CD14-positive monocyte (primary cell): ENCODE results near the gene CCBE1. TPM values are rescaled to one million over a fixed set of nuclear protein-coding genes. Genes with fewer than 3 reads are reported as not detected.

Source experiments
- DNase-seq, 3 donors: peaks; one replicate each; pipeline ENCODE4 v3.0.0-alpha.2; 2011 to 2022
- H2AFZ ChIP-seq: 2 replicates; pipeline ENCODE4 v1.6.0; 2012; ENCODE audit warnings: mild to moderate bottlenecking, low read depth, low read length, inconsistent platforms; ENCODE audit not compliant: insufficient read depth, poor library complexity, severe bottlenecking
- H3K27ac ChIP-seq, 2 donors: 1 replicate in 1 of 2; 2 replicates in 1 of 2; pipeline ENCODE4 v1.5.1; 2012 to 2013; ENCODE audit warnings: low read length in 2 of 2, control low read depth in 1 of 2, inconsistent platforms in 1 of 2, low read depth in 1 of 2, mild to moderate bottlenecking in 1 of 2
- H3K27me3 ChIP-seq, 2 donors: one replicate each; pipeline versions ENCODE4 v1.6.0 to v1.6.1; 2011 to 2013; ENCODE audit warnings: low read length in 2 of 2; ENCODE audit not compliant: control insufficient read depth in 2 of 2, insufficient read depth in 2 of 2
- H3K36me3 ChIP-seq, 2 donors: replicated peaks in 1 of 2; 1 replicate in 1 of 2; 2 replicates in 1 of 2; pipeline versions ENCODE4 v1.5.1 to v1.6.1; 2012 to 2013; ENCODE audit warnings: low read length in 2 of 2, control low read depth in 1 of 2, inconsistent platforms in 1 of 2, mild to moderate bottlenecking in 1 of 2; ENCODE audit not compliant: insufficient read depth in 2 of 2, control insufficient read depth in 1 of 2
- H3K4me1 ChIP-seq, 2 donors: 1 replicate in 1 of 2; 2 replicates in 1 of 2; pipeline versions ENCODE4 v1.5.1 to v1.6.1; 2012 to 2013; ENCODE audit warnings: low read length in 2 of 2, control low read depth in 1 of 2, inconsistent platforms in 1 of 2, mild to moderate bottlenecking in 1 of 2, moderate library complexity in 1 of 2; ENCODE audit not compliant: insufficient read depth in 2 of 2, control insufficient read depth in 1 of 2
- H3K4me2 ChIP-seq: replicated peaks from 2 replicates; pipeline ENCODE3; 2012; ENCODE audit warnings: low read length, moderate library complexity, mild to moderate bottlenecking; ENCODE audit not compliant: poor library complexity, severe bottlenecking; ENCODE audit errors: extremely low read depth
- H3K4me3 ChIP-seq, 3 experiments: fragments of 200-600 bp in 1 of 3; sonication (generic) in 1 of 3; replicated peaks in 1 of 3; 1 replicate in 2 of 3; 2 replicates in 1 of 3; pipeline ENCODE4 v1.5.1; 2011 to 2013; ENCODE audit warnings: low read length in 3 of 3, mild to moderate bottlenecking in 3 of 3, control low read depth in 2 of 3, low read depth in 2 of 3, inconsistent platforms in 1 of 3, moderate library complexity in 1 of 3
- H3K79me2 ChIP-seq: 2 replicates; pipeline ENCODE4 v1.6.0; 2012; ENCODE audit warnings: mild to moderate bottlenecking, control low read depth, inconsistent platforms, low read length, moderate library complexity; ENCODE audit not compliant: insufficient read depth
- H3K9ac ChIP-seq: 2 replicates; pipeline ENCODE4 v1.6.0; 2017; ENCODE audit warnings: low read length, mild to moderate bottlenecking; ENCODE audit not compliant: insufficient read depth, poor library complexity, severe bottlenecking
- H3K9me3 ChIP-seq, 2 donors: replicated peaks in 1 of 2; 1 replicate in 1 of 2; 2 replicates in 1 of 2; pipeline versions ENCODE4 v1.5.1 to v1.6.1; 2012 to 2013; ENCODE audit warnings: low read length in 2 of 2, control low read depth in 1 of 2; ENCODE audit not compliant: control insufficient read depth in 1 of 2, insufficient read depth in 1 of 2
- H4K20me1 ChIP-seq: 2 replicates; pipeline ENCODE4 v1.6.0; 2012; ENCODE audit warnings: mild to moderate bottlenecking, low read length, control low read depth, moderate library complexity; ENCODE audit not compliant: insufficient read depth
- H3K27ac Mint-ChIP-seq, 7 donors: one replicate each; pipeline ENCODE4 v1.8.0; 2020; ENCODE audit warnings: mild to moderate bottlenecking in 7 of 7, mixed read lengths in 7 of 7, moderate library complexity in 6 of 7, inconsistent platforms in 2 of 7
- H3K27me3 Mint-ChIP-seq, 3 donors: one replicate each; pipeline ENCODE4 v1.8.0; 2021 to 2022; ENCODE audit warnings: low read depth in 3 of 3, mild to moderate bottlenecking in 3 of 3, mixed read lengths in 3 of 3, moderate library complexity in 3 of 3, inconsistent platforms in 1 of 3
- H3K36me3 Mint-ChIP-seq, 2 donors: one replicate each; pipeline ENCODE4 v1.8.0; 2020; ENCODE audit warnings: mixed read lengths in 2 of 2, inconsistent platforms in 1 of 2, mild to moderate bottlenecking in 1 of 2
- H3K4me1 Mint-ChIP-seq: one replicate; pipeline ENCODE4 v1.8.0; 2020; ENCODE audit warnings: mild to moderate bottlenecking, mixed read lengths
- H3K4me3 Mint-ChIP-seq, 2 donors: one replicate each; pipeline ENCODE4 v1.8.0; 2020; ENCODE audit warnings: mild to moderate bottlenecking in 2 of 2, mixed read lengths in 2 of 2, moderate library complexity in 1 of 2
- H3K9me3 Mint-ChIP-seq, 7 donors: one replicate each; pipeline ENCODE4 v1.8.0; 2020 to 2022; ENCODE audit warnings: mixed read lengths in 7 of 7, mild to moderate bottlenecking in 6 of 7, moderate library complexity in 6 of 7, inconsistent platforms in 2 of 7
- WGBS: methylation state at CpG from one replicate; pipeline ENCODE4 v1.1.5; 2013; ENCODE audit warnings: missing lambda C conversion rate; ENCODE audit not compliant: insufficient coverage; 5-methylcytosine and 5-hydroxymethylcytosine counted together
- intact Hi-C, 2 donors: fragments of 100-400 bp; cut with micrococcal nuclease; formaldehyde crosslinking; loops; one replicate each; pipeline versions ENCODE4 v1.15.0 to v1.15.1; 2023
- polyA plus RNA-seq, 3 donors: library from polyadenylated mRNA; depleted of rRNA in 1 of 3; unstranded in 2 of 3; stranded (reverse) in 1 of 3; fragments of 300-500 nt in 2 of 3; fragments of >200 nt in 1 of 3; fragmentation: Illumina TruSeq in 2 of 3; gene quantifications; 1 replicate in 2 of 3; 2 replicates in 1 of 3; pipeline ENCODE4 v1.2.3, GENCODE V29; 2012 to 2021
- TF ChIP-seq, protein P1 (sequence below): fragments of 200-600 bp; IDR thresholded peaks from one replicate; pipeline ENCODE4 v1.8.0; 2022; ENCODE audit warnings: antibody characterized with exemption, mild to moderate bottlenecking

Gene CCBE1
- polyA plus RNA-seq, 3 donors, result not detected

DNA sequence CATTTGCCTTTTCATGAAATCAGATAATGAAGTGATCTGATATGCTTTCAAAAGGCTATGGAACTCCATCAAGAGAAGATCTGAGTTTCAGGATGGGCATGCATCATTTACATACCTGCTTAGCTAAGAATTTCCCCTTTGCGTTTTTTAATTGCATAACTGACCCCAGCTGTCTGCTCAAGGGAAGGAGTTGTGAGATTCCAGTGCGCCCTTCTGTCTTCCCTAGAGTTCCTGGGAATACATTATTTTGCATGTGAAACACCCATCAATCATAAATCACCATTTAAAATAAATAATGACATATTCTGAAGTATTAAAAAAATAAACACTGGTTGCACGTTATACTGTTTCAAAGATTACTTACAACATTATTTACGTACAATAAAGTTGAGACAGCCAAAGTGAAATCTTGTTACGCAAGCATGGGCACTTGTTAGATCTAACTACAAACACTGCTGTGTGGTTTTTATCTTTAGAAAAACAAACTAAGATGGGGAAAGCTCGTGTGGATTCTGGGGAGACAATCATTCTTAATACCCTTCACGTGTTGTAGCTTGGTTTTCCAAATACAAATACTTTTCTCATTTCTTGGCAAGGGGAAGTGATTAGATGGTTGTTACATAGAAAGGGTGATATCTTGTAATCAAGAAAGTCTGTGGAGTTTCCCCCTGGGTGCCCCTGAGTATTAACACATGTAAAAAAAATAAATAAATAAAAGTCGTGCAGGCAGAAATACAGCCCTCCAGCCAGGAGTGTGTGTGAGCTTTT, 212.5 kb downstream of the CCBE1 start:
- Mint-ChIP-seq H3K4me1 (no peaks in the 10 kb centered on the region), H3K4me3 (no peak overlapping the region), H3K27me3 (peaks cover 1 to 4% (median 3%) of the 10 kb centered on the region in 3 donors), H3K27ac (no peak overlapping the region), H3K36me3 (no peaks in the 10 kb centered on the region), H3K9me3 (no peaks in the 10 kb centered on the region)
- Histone ChIP-seq H3K9ac (no peak overlapping the region), H3K27ac (no peak overlapping the region), H4K20me1 (no peaks in the 10 kb centered on the region), H3K9me3 (no peaks in the 10 kb centered on the region), H3K4me3 (no peak overlapping the region), H3K27me3 (no peaks in the 10 kb centered on the region), H2AFZ (no peak overlapping the region), H3K4me2 (no peak overlapping the region), H3K36me3 (no peaks in the 10 kb centered on the region), H3K4me1 (no peaks in the 10 kb centered on the region), H3K79me2 (no peaks in the 10 kb centered on the region)
- WGBS, result no CpG with 5 or more reads among the region's 8 CpGs
- intact Hi-C loops, result no loop called here
- TF ChIP-seq, protein P1, sequence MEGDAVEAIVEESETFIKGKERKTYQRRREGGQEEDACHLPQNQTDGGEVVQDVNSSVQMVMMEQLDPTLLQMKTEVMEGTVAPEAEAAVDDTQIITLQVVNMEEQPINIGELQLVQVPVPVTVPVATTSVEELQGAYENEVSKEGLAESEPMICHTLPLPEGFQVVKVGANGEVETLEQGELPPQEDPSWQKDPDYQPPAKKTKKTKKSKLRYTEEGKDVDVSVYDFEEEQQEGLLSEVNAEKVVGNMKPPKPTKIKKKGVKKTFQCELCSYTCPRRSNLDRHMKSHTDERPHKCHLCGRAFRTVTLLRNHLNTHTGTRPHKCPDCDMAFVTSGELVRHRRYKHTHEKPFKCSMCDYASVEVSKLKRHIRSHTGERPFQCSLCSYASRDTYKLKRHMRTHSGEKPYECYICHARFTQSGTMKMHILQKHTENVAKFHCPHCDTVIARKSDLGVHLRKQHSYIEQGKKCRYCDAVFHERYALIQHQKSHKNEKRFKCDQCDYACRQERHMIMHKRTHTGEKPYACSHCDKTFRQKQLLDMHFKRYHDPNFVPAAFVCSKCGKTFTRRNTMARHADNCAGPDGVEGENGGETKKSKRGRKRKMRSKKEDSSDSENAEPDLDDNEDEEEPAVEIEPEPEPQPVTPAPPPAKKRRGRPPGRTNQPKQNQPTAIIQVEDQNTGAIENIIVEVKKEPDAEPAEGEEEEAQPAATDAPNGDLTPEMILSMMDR, result no peak
- no peak for DNase-seq

DNA sequence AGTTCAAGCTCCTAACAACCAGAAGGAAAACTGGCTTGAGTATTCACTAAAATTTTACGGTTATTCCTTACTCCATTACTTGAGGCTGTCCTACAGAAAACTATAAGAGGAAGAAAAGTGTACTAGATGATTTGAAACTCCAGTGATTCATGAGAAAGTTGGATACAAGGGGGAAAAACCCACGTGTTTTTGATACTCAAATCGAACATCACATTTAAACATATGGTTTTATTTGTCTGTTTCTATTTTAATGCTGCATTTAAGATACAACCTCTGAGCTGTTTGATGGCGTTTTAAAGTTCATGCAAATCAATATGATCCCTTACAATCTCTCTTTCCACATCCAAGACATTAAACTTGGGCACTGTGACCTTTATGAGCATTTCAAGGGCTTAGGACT, 213.1 kb downstream of the CCBE1 start:
- no peaks in the 10 kb centered on the region for H3K9me3 Mint-ChIP-seq
- Histone ChIP-seq H3K27me3 (no peaks in the 10 kb centered on the region), H3K4me2 (no peak overlapping the region), H3K4me3 (no peak overlapping the region), H3K9me3 (no peaks in the 10 kb centered on the region), H4K20me1 (no peaks in the 10 kb centered on the region), H3K79me2 (no peaks in the 10 kb centered on the region), H3K36me3 (no peaks in the 10 kb centered on the region), H3K9ac (no peak overlapping the region), H2AFZ (no peak overlapping the region), H3K4me1 (no peaks in the 10 kb centered on the region), H3K27ac (no peak overlapping the region)
- no CpG with 5 or more reads among the region's 4 CpGs for WGBS
- no peak for DNase-seq
- H3K36me3 Mint-ChIP-seq, result no peaks in the 10 kb centered on the region
- no peak overlapping the region for H3K27ac Mint-ChIP-seq
- intact Hi-C loops, result no loop called here
- H3K4me1 Mint-ChIP-seq, result no peaks in the 10 kb centered on the region
- H3K4me3 Mint-ChIP-seq, result no peak overlapping the region
- TF ChIP-seq, protein P1, result no peak
- peaks cover 1 to 6% (median 3%) of the 10 kb centered on the region in 3 donors for H3K27me3 Mint-ChIP-seq
